ENCODE measurements around the gene TNFAIP2. TPM values are rescaled to one million over a fixed set of nuclear protein-coding genes. Genes with fewer than 3 reads are reported as not detected.

Gene TNFAIP2
- total RNA-seq, 1 experiment from 2014 or later = not detected

DNA sequence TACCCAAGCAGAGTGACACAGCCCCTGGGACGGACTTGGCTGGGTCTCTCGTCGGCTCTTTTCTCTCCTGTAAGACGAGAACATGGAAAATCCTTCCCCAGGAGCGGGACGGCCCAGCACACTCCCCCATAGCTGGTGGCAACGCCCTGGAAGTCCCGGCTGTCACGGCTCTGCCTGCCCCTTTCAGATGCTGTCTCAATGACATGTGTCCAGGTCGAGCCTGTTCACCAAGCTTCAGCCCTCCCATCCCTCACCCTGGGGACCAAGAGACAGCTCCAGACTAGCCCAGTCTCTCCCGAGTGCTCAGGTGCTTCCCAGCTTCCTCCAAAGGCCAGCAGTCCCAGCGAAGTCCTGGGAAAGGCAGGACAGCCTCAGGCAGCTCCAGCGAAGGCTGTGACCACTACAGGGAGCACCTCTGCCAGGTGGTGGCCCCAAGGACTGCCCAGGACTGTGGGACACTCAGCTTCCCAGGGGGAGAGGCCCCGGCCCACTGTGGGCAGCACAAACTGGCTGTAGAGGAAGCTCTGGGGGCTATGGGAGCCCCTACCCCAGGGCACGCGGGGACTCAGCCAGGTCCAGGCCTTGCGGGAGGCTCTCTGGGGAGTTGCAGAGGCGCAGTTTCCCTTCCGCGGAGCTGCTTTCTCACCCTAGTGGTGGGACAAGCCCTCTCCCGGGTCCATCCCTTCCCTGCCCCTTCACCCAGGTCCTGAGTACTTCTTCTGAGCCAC, 33.6 kb downstream of the TNFAIP2 start:
- no peak overlapping the region for H3K27ac ChIP-seq (ENCODE audit: low read length)
- H3K36me3 ChIP-seq (ENCODE audit: insufficient read depth, low read length) = no peaks in the 10 kb centered on the region
- no peaks in the 10 kb centered on the region for H3K9me3 ChIP-seq (ENCODE audit: low read length)
- no peak overlapping the region for H3K4me2 ChIP-seq (ENCODE audit: low read depth, low read length, poor library complexity, severe bottlenecking)
- H2AFZ ChIP-seq (ENCODE audit: low read length) = no peak overlapping the region
- no peaks in the 10 kb centered on the region; the same call in 1 of the 2 replicates for H3K4me1 ChIP-seq (ENCODE audit: low read length)
- no peaks in the 10 kb centered on the region for H3K27me3 ChIP-seq (ENCODE audit: low read length)
- no peaks in the 10 kb centered on the region for H3K9me2 ChIP-seq (replicated peaks; ENCODE audit: insufficient read depth, low read length)
- DNase-seq = no peak
- no peak overlapping the region for H3K9ac ChIP-seq (ENCODE audit: low read length)
- H4K20me1 ChIP-seq (ENCODE audit: insufficient read depth, low read depth, low read length) = no peaks in the 10 kb centered on the region
- H3K4me3 ChIP-seq (ENCODE audit: low read length) = no peak overlapping the region
- H3K79me2 ChIP-seq (ENCODE audit: low read length) = no peaks in the 10 kb centered on the region

DNA sequence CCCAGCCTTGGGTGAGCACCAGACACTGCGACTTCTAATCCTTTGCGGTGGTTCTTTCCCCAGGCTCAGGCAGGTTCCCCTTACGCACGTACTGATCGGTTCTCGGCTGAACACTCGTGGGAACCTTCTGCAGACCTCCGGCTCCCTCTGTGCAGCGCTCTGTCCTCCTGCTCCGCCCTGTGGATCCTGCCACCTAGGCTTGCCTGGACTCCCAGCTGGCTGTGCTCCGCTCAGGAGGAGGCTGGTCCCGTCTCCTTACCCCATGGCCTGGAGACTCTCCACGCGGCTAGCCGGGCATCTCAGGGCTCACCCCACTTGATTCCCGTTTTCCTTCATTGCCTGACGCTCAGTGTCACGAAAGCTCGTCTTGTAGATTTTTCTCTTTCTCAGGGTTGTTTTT, 34.7 kb downstream of the TNFAIP2 start:
- Histone ChIP-seq H3K4me3 (ENCODE audit: low read length) (no peak overlapping the region), H3K4me2 (ENCODE audit: low read depth, low read length, poor library complexity, severe bottlenecking) (no peak overlapping the region), H3K36me3 (ENCODE audit: insufficient read depth, low read length) (no peaks in the 10 kb centered on the region), H3K9ac (ENCODE audit: low read length) (no peak overlapping the region), H4K20me1 (ENCODE audit: insufficient read depth, low read depth, low read length) (no peaks in the 10 kb centered on the region), H3K27me3 (ENCODE audit: low read length) (no peaks in the 10 kb centered on the region), H3K9me3 (ENCODE audit: low read length) (no peaks in the 10 kb centered on the region), H3K4me1 (ENCODE audit: low read length) (no peaks in the 10 kb centered on the region; the same call in 1 of the 2 replicates), H2AFZ (ENCODE audit: low read length) (no peak overlapping the region), H3K27ac (ENCODE audit: low read length) (no peak overlapping the region), H3K79me2 (ENCODE audit: low read length) (no peaks in the 10 kb centered on the region), H3K9me2 (replicated peaks; ENCODE audit: insufficient read depth, low read length) (no peaks in the 10 kb centered on the region)
- DNase-seq = no peak

DNA sequence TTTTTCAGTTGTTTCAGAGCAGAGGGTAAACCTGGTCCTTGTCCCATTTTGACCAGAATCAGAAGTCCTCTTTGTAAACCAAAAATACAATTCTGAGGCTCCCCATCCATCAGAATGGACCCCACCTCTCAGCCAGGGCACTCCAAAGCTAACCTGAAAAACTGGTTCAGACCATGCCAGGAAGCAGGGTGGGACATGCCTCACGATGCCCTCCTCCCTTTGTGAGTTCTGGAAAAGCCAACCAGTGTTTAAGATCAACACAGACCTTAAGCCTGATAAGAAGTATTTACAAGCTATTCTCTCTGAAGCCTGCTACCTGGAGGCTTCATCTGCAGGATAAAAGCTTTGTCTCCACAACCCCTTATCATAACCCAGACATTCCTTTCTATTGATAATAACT, 35.4 kb downstream of the TNFAIP2 start:
- no peak overlapping the region for H3K9ac ChIP-seq (ENCODE audit: low read length)
- no peak overlapping the region for H3K4me3 ChIP-seq (ENCODE audit: low read length)
- no peaks in the 10 kb centered on the region for H3K9me2 ChIP-seq (replicated peaks; ENCODE audit: insufficient read depth, low read length)
- H4K20me1 ChIP-seq (ENCODE audit: insufficient read depth, low read depth, low read length) = no peaks in the 10 kb centered on the region
- H3K79me2 ChIP-seq (ENCODE audit: low read length) = no peaks in the 10 kb centered on the region
- no peaks in the 10 kb centered on the region for H3K9me3 ChIP-seq (ENCODE audit: low read length)
- H3K4me1 ChIP-seq (ENCODE audit: low read length) = no peaks in the 10 kb centered on the region; the same call in 1 of the 2 replicates
- no peak for DNase-seq
- H3K36me3 ChIP-seq (ENCODE audit: insufficient read depth, low read length) = no peaks in the 10 kb centered on the region
- H3K4me2 ChIP-seq (ENCODE audit: low read depth, low read length, poor library complexity, severe bottlenecking) = no peak overlapping the region
- no peak overlapping the region for H3K27ac ChIP-seq (ENCODE audit: low read length)
- H2AFZ ChIP-seq (ENCODE audit: low read length) = no peak overlapping the region
- H3K27me3 ChIP-seq (ENCODE audit: low read length) = no peaks in the 10 kb centered on the region

DNA sequence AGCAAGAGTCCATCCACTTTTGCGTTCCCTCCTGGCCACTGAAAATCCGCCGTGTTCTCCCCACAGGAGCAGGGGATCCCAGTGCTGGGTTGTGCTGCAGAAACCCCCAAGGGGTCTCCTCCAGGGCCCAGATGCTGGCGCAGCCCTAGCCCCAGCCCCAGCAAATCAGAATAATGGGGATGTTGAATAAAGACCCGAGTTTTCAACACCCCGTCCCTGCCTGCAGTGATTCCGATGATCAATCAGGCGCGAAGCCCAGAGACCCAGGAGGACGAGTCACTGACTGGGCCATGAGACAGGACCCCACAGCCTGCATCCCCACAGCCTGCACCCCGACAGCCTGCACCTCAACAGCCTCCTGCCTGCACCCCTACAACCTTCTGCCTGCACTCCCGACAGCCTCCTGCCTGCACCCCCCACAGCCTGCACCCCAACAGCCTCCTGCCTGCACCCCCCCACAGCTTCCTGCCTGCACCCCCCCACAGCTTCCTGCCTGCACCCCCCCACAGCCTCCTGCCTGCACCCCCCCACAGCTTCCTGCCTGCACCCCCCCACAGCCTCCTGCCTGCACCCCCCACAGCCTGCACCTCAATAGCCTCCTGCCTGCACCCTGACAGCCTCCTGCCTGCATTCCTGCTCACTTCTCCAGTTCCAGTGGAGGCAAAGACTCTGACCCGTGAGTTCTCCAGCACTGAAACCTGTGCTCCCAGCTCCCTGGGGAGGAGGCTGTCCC, 37.2 kb downstream of the TNFAIP2 start:
- Histone ChIP-seq H3K4me3 (ENCODE audit: low read length) (no peak overlapping the region), H3K9ac (ENCODE audit: low read length) (no peak overlapping the region), H2AFZ (ENCODE audit: low read length) (no peak overlapping the region), H3K27me3 (ENCODE audit: low read length) (0 out of 2 replicates have a peak, but pooled peaks cover 3% of the 10 kb centered on the region), H3K9me3 (ENCODE audit: low read length) (no peaks in the 10 kb centered on the region), H3K36me3 (ENCODE audit: insufficient read depth, low read length) (no peaks in the 10 kb centered on the region), H3K9me2 (replicated peaks; ENCODE audit: insufficient read depth, low read length) (no peaks in the 10 kb centered on the region), H3K79me2 (ENCODE audit: low read length) (no peaks in the 10 kb centered on the region), H3K4me1 (ENCODE audit: low read length) (no peaks in the 10 kb centered on the region), H3K4me2 (ENCODE audit: low read depth, low read length, poor library complexity, severe bottlenecking) (no peak overlapping the region), H3K27ac (ENCODE audit: low read length) (no peak overlapping the region), H4K20me1 (ENCODE audit: insufficient read depth, low read depth, low read length) (no peaks in the 10 kb centered on the region)
- DNase-seq = no peak

DNA sequence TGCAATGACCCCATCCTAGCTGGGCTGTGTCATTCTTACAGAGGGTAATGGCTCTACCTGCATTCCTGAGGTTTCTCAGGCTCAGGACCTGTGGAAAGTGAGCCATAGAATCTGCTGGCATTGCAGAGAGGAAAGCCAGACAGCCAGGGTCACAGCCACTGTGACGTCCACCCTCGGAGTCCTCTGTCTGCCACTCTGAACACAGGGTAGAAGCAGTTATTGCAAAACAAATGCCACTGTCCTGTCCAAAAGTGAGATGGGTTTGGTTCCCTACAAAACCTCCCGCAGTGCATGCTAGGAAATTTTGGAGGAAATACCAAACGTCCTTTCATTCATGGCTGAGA, 37.8 kb downstream of the TNFAIP2 start:
- H3K27me3 ChIP-seq (ENCODE audit: low read length) = 0 out of 2 replicates have a peak, but pooled peaks cover 3% of the 10 kb centered on the region
- no peak overlapping the region for H3K4me2 ChIP-seq (ENCODE audit: low read depth, low read length, poor library complexity, severe bottlenecking)
- H3K27ac ChIP-seq (ENCODE audit: low read length) = no peak overlapping the region
- no peaks in the 10 kb centered on the region for H3K36me3 ChIP-seq (ENCODE audit: insufficient read depth, low read length)
- H4K20me1 ChIP-seq (ENCODE audit: insufficient read depth, low read depth, low read length) = no peaks in the 10 kb centered on the region
- DNase-seq = no peak
- no peaks in the 10 kb centered on the region for H3K9me2 ChIP-seq (replicated peaks; ENCODE audit: insufficient read depth, low read length)
- no peaks in the 10 kb centered on the region for H3K4me1 ChIP-seq (ENCODE audit: low read length)
- H3K4me3 ChIP-seq (ENCODE audit: low read length) = no peak overlapping the region
- no peaks in the 10 kb centered on the region for H3K79me2 ChIP-seq (ENCODE audit: low read length)
- no peaks in the 10 kb centered on the region for H3K9me3 ChIP-seq (ENCODE audit: low read length)
- H2AFZ ChIP-seq (ENCODE audit: low read length) = no peak overlapping the region
- H3K9ac ChIP-seq (ENCODE audit: low read length) = no peak overlapping the region

DNA sequence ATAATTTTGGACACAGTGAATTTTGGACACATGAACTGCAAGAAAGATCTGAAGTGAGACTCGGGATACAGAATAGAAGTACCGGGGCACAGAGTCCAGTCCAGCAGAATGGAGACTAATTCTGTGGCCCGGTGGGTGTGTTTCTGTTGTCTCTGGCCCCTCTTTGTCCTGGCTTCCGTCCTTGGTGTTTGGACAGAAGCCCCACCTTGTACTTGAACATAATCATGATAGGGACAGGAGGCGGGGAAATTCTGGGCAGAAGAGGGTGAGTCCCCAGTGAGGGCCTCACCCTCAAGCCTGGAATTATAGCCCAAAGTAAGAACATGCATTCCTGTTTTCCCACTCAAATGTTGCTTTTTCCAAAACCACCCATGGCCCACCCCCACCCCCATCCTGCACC, 39.9 kb downstream of the TNFAIP2 start:
- no peaks in the 10 kb centered on the region for H3K36me3 ChIP-seq (ENCODE audit: insufficient read depth, low read length)
- H3K9me3 ChIP-seq (ENCODE audit: low read length) = no peaks in the 10 kb centered on the region
- H2AFZ ChIP-seq (ENCODE audit: low read length) = no peak overlapping the region
- no peaks in the 10 kb centered on the region for H3K9me2 ChIP-seq (replicated peaks; ENCODE audit: insufficient read depth, low read length)
- H3K4me2 ChIP-seq (ENCODE audit: low read depth, low read length, poor library complexity, severe bottlenecking) = no peak overlapping the region
- H3K27ac ChIP-seq (ENCODE audit: low read length) = no peak overlapping the region
- H3K27me3 ChIP-seq (ENCODE audit: low read length) = 0 out of 2 replicates have a peak, but pooled peaks cover 3% of the 10 kb centered on the region
- no peaks in the 10 kb centered on the region for H3K4me1 ChIP-seq (ENCODE audit: low read length)
- H3K4me3 ChIP-seq (ENCODE audit: low read length) = no peak overlapping the region
- H4K20me1 ChIP-seq (ENCODE audit: insufficient read depth, low read depth, low read length) = no peaks in the 10 kb centered on the region
- no peak overlapping the region for H3K9ac ChIP-seq (ENCODE audit: low read length)
- H3K79me2 ChIP-seq (ENCODE audit: low read length) = no peaks in the 10 kb centered on the region
- DNase-seq = no peak

DNA sequence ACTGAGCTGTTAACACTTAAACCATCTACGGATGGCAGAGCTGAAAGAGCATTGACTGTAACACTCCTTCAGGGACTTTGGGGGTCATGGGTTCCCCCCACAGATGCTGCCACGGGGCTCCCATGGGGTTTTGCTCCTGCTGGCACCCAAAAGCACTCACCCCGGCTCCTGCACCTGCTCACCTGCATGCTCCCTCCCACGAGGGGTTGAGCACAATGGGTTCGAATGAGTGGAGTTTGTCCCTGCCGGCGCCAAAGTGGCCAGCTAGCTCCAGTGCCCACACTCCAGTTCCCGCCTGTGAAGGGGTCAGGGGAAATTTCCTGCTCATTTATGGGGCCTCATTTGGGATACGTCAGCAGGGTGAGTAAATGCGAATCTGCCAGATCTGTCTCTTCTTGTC, 40.7 kb downstream of the TNFAIP2 start:
- Histone ChIP-seq H3K9ac (ENCODE audit: low read length) (no peak overlapping the region), H3K27me3 (ENCODE audit: low read length) (peaks cover 3% of the 10 kb centered on the region; the same call in 1 of the 2 replicates), H3K4me3 (ENCODE audit: low read length) (no peak overlapping the region), H3K27ac (ENCODE audit: low read length) (no peak overlapping the region), H3K4me1 (ENCODE audit: low read length) (no peaks in the 10 kb centered on the region), H4K20me1 (ENCODE audit: insufficient read depth, low read depth, low read length) (no peaks in the 10 kb centered on the region), H3K4me2 (ENCODE audit: low read depth, low read length, poor library complexity, severe bottlenecking) (no peak overlapping the region), H3K9me2 (replicated peaks; ENCODE audit: insufficient read depth, low read length) (no peaks in the 10 kb centered on the region), H3K36me3 (ENCODE audit: insufficient read depth, low read length) (no peaks in the 10 kb centered on the region), H3K9me3 (ENCODE audit: low read length) (no peaks in the 10 kb centered on the region), H2AFZ (ENCODE audit: low read length) (no peak overlapping the region), H3K79me2 (ENCODE audit: low read length) (no peaks in the 10 kb centered on the region)
- DNase-seq = no peak

DNA sequence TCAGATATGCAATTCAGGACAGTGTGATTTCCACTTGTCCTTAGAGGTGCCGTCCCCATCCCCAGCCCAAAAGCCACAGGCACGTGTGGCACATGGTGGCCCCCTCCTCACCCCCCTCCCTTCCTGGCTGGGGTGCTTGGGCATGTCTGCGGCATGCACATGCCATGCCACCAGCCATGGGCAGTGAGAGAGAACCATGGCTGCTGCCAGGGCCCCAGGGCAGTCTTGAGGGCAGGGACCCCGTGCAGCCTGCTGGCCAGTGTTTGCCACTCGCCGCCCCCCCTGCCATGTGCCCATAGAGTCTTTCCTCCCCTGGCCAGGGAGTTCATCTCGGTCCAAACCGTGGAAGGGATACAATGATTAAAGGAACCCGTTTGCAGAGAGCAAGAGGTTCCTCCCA, 41.5 kb downstream of the TNFAIP2 start:
- H3K4me3 ChIP-seq (ENCODE audit: low read length) = no peak overlapping the region
- no peaks in the 10 kb centered on the region for H3K79me2 ChIP-seq (ENCODE audit: low read length)
- H3K4me2 ChIP-seq (ENCODE audit: low read depth, low read length, poor library complexity, severe bottlenecking) = no peak overlapping the region
- H3K9me2 ChIP-seq (replicated peaks; ENCODE audit: insufficient read depth, low read length) = no peaks in the 10 kb centered on the region
- no peak overlapping the region for H2AFZ ChIP-seq (ENCODE audit: low read length)
- peaks cover 6% of the 10 kb centered on the region; the same call in 1 of the 2 replicates for H3K27me3 ChIP-seq (ENCODE audit: low read length)
- H3K9ac ChIP-seq (ENCODE audit: low read length) = no peak overlapping the region
- no peak for DNase-seq
- no peaks in the 10 kb centered on the region for H4K20me1 ChIP-seq (ENCODE audit: insufficient read depth, low read depth, low read length)
- H3K4me1 ChIP-seq (ENCODE audit: low read length) = no peaks in the 10 kb centered on the region
- H3K9me3 ChIP-seq (ENCODE audit: low read length) = no peaks in the 10 kb centered on the region; the same call in 1 of the 2 replicates
- no peaks in the 10 kb centered on the region for H3K36me3 ChIP-seq (ENCODE audit: insufficient read depth, low read length)
- no peak overlapping the region for H3K27ac ChIP-seq (ENCODE audit: low read length)

All from Karpas-422 (cell line).